K562 (cell line): ENCODE data around the gene GP1BB. TPM values are rescaled to one million over a fixed set of nuclear protein-coding genes. Genes with fewer than 3 reads are reported as not detected.
A peak's percentile ranks its signal among the peaks of the same experiment; 100 is the strongest.

Source experiments
- ETS2 ChIP-seq: IDR thresholded peaks from 2 replicates; pipeline ENCODE4 v1.6.1; 2016; ENCODE audit warnings: borderline replicate concordance, missing genetic modification characterization, mild to moderate bottlenecking, moderate library complexity, missing compliant biosample characterization; ENCODE audit not compliant: poor library complexity, severe bottlenecking
- GATAD2A ChIP-seq: fragments of 450-650 bp; IDR thresholded peaks from 2 replicates; pipeline ENCODE4 v1.6.1; 2017
- HCFC1 ChIP-seq: IDR thresholded peaks from 2 replicates; pipeline ENCODE4 v1.6.1; 2012; ENCODE audit warnings: low read depth, low read length, improper control_type of control experiment
- HINFP ChIP-seq: fragments of 450-650 bp; conservative IDR thresholded peaks from 2 replicates; pipeline ENCODE4 v1.6.1; 2016; ENCODE audit warnings: missing genetic modification characterization, low read depth, mild to moderate bottlenecking, control low read depth, missing compliant biosample characterization
- HNRNPLL ChIP-seq: fragments of 200-400 bp; formaldehyde crosslinking; IDR thresholded peaks from 2 replicates; pipeline ENCODE4 v1.6.1; 2017; ENCODE audit warnings: low read length, low read depth, mild to moderate bottlenecking; ENCODE audit not compliant: poor library complexity, severe bottlenecking
- NCOA2 ChIP-seq, 2 experiments: fragments of 450-650 bp; IDR thresholded peaks; 2 replicates each; pipeline ENCODE4 v1.6.1; 2018; ENCODE audit warnings: mild to moderate bottlenecking in 2 of 2, moderate library complexity in 1 of 2; ENCODE audit not compliant: partially characterized antibody in 2 of 2
- NEUROD1 ChIP-seq: fragments of 150-350 bp; IDR thresholded peaks from 2 replicates; pipeline ENCODE4 v1.6.1; 2014; ENCODE audit warnings: borderline replicate concordance, low read length, low read depth; ENCODE audit not compliant: partially characterized antibody
- PKNOX1 ChIP-seq: fragments of 450-650 bp; IDR thresholded peaks from 2 replicates; pipeline ENCODE4 v1.6.1; 2016
- POLR2B ChIP-seq: fragments of 450-650 bp; IDR thresholded peaks from 2 replicates; pipeline ENCODE4 v1.6.1; 2018; ENCODE audit warnings: low read depth; ENCODE audit not compliant: partially characterized antibody
- SETDB1 ChIP-seq: IDR thresholded peaks from one replicate; pipeline ENCODE4 v1.6.1; 2012; ENCODE audit warnings: low read length, control low read depth, inconsistent platforms
- SREBF1 ChIP-seq: fragments of 150-350 bp; IDR thresholded peaks from 2 replicates; pipeline ENCODE4 v1.6.1; 2014; ENCODE audit warnings: antibody characterized with exemption, low read depth, low read length, borderline replicate concordance
- SREBF2 ChIP-seq: sonication (generic); formaldehyde crosslinking; IDR thresholded peaks from 2 replicates; pipeline ENCODE4 v1.4.0; 2020; ENCODE audit warnings: mild to moderate bottlenecking, missing genetic modification reagents
- SRF ChIP-seq, 2 experiments: fragments of 250-450, 450-650 bp in 1 of 2; sonication (Bioruptor Pico) in 1 of 2; sonication (generic) in 1 of 2; formaldehyde crosslinking; IDR thresholded peaks; 2 replicates each; pipeline versions ENCODE4 v1.5.0 to v1.5.1; 2020 to 2022; ENCODE audit warnings: mild to moderate bottlenecking in 1 of 2, missing genetic modification reagents in 1 of 2
- THAP12 ChIP-seq: fragments of 250-450 bp; sonication (Bioruptor Pico); IDR thresholded peaks from 2 replicates; pipeline ENCODE4 v1.9.0; 2021; ENCODE audit warnings: mild to moderate bottlenecking, inconsistent platforms
- U2AF2 ChIP-seq: fragments of 200-400 bp; formaldehyde crosslinking; optimal IDR thresholded peaks from 2 replicates; pipeline ENCODE3; 2017; ENCODE audit warnings: low read depth, mild to moderate bottlenecking, low read length
- VEZF1 ChIP-seq: fragments of 200-800 bp; sonication (Bioruptor generic); IDR thresholded peaks from 2 replicates; pipeline ENCODE4 v1.6.1; 2017; ENCODE audit warnings: missing genetic modification characterization, missing compliant biosample characterization
- ZFP36 ChIP-seq: fragments of 150-350 bp; IDR thresholded peaks from 2 replicates; pipeline ENCODE4 v1.6.1; 2018; ENCODE audit warnings: low read length, low read depth; ENCODE audit not compliant: partially characterized antibody
- ZNF217 ChIP-seq: sonication (generic); formaldehyde crosslinking; IDR thresholded peaks from 2 replicates; pipeline ENCODE4 v1.8.0; 2022; ENCODE audit warnings: mild to moderate bottlenecking, missing genetic modification reagents
- polyA plus RNA-seq, 8 experiments: library from polyadenylated mRNA; depleted of rRNA in 4 of 8; stranded (reverse) in 5 of 8; unstranded in 3 of 8; fragments of >200 nt; fragmentation: Nextera tagmentation in 2 of 8; fragmentation: Illumina TruSeq in 1 of 8; extraction: Ambion mirVana in 2 of 8; extraction: Trizol in 1 of 8; gene quantifications; 2 replicates each; pipeline versions ENCODE4 v1.2.1 to v1.2.3, GENCODE V29; 2011 to 2014; ENCODE audit warnings: inconsistent platforms in 1 of 8, missing spikeins in 1 of 8
- total RNA-seq, 7 experiments: library from RNA; depleted of rRNA in 6 of 7; stranded (reverse); fragments of >200 nt in 6 of 7; fragmentation: Illumina TruSeq in 2 of 7; extraction: Trizol in 2 of 7; gene quantifications; 2 replicates each; pipeline versions ENCODE4 v1.2.1 to v1.2.3, GENCODE V29; 2011 to 2021; ENCODE audit warnings: low replicate concordance in 1 of 7

Gene GP1BB
- total and polyA plus RNA-seq, 9 of the 15 experiments (the other 6 are each of a cell fraction or from before 2014, with no cell fraction given): 0.69 to 162 (median 2.8) TPM

GRCh38 chr22:19723232-19723982, at the start of gene GP1BB (continued):
- TF ChIP-seq HINFP (tag) (peak; percentile 93), SETDB1 (peak; percentile 98), GATAD2A (peak; percentile 99), ZFP36 (peak; percentile 72), NEUROD1 (peak; percentile 99), ZNF217 (CRISPR knock-in tag) (no peak), U2AF2 (no peak), PKNOX1 (no peak), NCOA2 (IDR thresholded peaks at IDR 0.05; ENCODE audit: partially characterized antibody in 2 of 2) (no peak), VEZF1 (CRISPR knock-in tag) (no peak), HNRNPLL (peak; percentile 45), THAP12 (CRISPR knock-in tag) (peak; percentile 98), HCFC1 (peak; percentile 70), SREBF1 (0 out of 2 replicates have a peak, but pooled peaks have one; percentile 4), ETS2 (tag) (no peak), SREBF2 (CRISPR knock-in tag) (no peak), POLR2B (peak; percentile 98), SRF (CRISPR knock-in tag; IDR thresholded peaks at IDR 0.05) (no peak)
